HepG2 (cell line): ENCODE results near the gene PLIN4. TPM values are rescaled to one million over a fixed set of nuclear protein-coding genes. Genes with fewer than 3 reads are reported as not detected.

Experiments used
- AGO1 ChIP-seq: fragments of 200-400 bp; formaldehyde crosslinking; IDR thresholded peaks from 2 replicates; pipeline ENCODE4 v1.6.1; 2017; ENCODE audit warnings: mild to moderate bottlenecking, low read depth, low read length, moderate library complexity; ENCODE audit not compliant: poor library complexity, severe bottlenecking
- ARNTL ChIP-seq: sonication (generic); formaldehyde crosslinking; IDR thresholded peaks from 2 replicates; pipeline ENCODE4 v1.4.0; 2020; ENCODE audit warnings: mild to moderate bottlenecking, missing genetic modification reagents
- BCLAF1 ChIP-seq: fragments of 450-650 bp; IDR thresholded peaks from 2 replicates; pipeline ENCODE4 v1.6.1; 2017; ENCODE audit warnings: mild to moderate bottlenecking
- CEBPB ChIP-seq: IDR thresholded peaks from 2 replicates; pipeline ENCODE4 v1.6.1; 2011; ENCODE audit warnings: low read depth, low read length, improper control_type of control experiment, borderline replicate concordance
- CREM ChIP-seq, 2 experiments: sonication (generic) in 1 of 2; formaldehyde crosslinking in 1 of 2; IDR thresholded peaks; 2 replicates each; pipeline versions ENCODE4 v1.4.0 to v1.6.1; 2016 to 2020; ENCODE audit warnings: antibody characterized with exemption in 1 of 2, mild to moderate bottlenecking in 1 of 2, missing genetic modification reagents in 1 of 2
- CTCF ChIP-seq: sonication (generic); formaldehyde crosslinking; IDR thresholded peaks from 2 replicates; pipeline ENCODE4 v1.5.0; 2020; ENCODE audit warnings: mild to moderate bottlenecking, missing genetic modification reagents, moderate library complexity
- DNMT3B ChIP-seq: conservative IDR thresholded peaks from 2 replicates; pipeline ENCODE4 v1.6.1; 2016; ENCODE audit warnings: missing biosample characterization, control low read depth
- ELF1 ChIP-seq: sonication (generic); formaldehyde crosslinking; IDR thresholded peaks from 2 replicates; pipeline ENCODE4 v1.4.0; 2020; ENCODE audit warnings: missing genetic modification reagents
- FOXO1 ChIP-seq: sonication (generic); formaldehyde crosslinking; IDR thresholded peaks from 2 replicates; pipeline ENCODE4 v1.4.0; 2020; ENCODE audit warnings: missing genetic modification reagents
- GABPB1 ChIP-seq: IDR thresholded peaks from 2 replicates; pipeline ENCODE4 v1.6.1; 2016; ENCODE audit warnings: mild to moderate bottlenecking, missing genetic modification reagents, moderate library complexity, missing compliant biosample characterization
- HNRNPLL ChIP-seq: fragments of 200-400 bp; formaldehyde crosslinking; IDR thresholded peaks from 2 replicates; pipeline ENCODE4 v1.6.1; 2017; ENCODE audit warnings: mild to moderate bottlenecking, low read depth, low read length; ENCODE audit not compliant: poor library complexity, severe bottlenecking
- HOXD1 ChIP-seq: sonication (generic); formaldehyde crosslinking; IDR thresholded peaks from 2 replicates; pipeline ENCODE4 v1.5.0; 2020; ENCODE audit warnings: missing genetic modification reagents
- NFIB ChIP-seq: sonication (generic); formaldehyde crosslinking; IDR thresholded peaks from 2 replicates; pipeline ENCODE4 v1.9.0; 2021; ENCODE audit warnings: missing genetic modification reagents, mild to moderate bottlenecking, borderline replicate concordance
- REPIN1 ChIP-seq: sonication (generic); formaldehyde crosslinking; IDR thresholded peaks from 2 replicates; pipeline ENCODE4 v1.8.0; 2022; ENCODE audit warnings: missing genetic modification reagents, low read depth, mild to moderate bottlenecking, borderline replicate concordance
- SP140L ChIP-seq: sonication (generic); formaldehyde crosslinking; IDR thresholded peaks from 2 replicates; pipeline ENCODE4 v1.4.0; 2020; ENCODE audit warnings: missing genetic modification reagents, borderline replicate concordance
- TAF1 ChIP-seq: sonication (generic); formaldehyde crosslinking; IDR thresholded peaks from 2 replicates; pipeline ENCODE4 v1.4.0; 2020; ENCODE audit warnings: missing genetic modification reagents
- TFDP1 ChIP-seq: IDR thresholded peaks from 2 replicates; pipeline ENCODE4 v1.6.1; 2016; ENCODE audit warnings: missing compliant biosample characterization, missing genetic modification reagents, borderline replicate concordance
- ZBTB49 ChIP-seq: sonication (generic); formaldehyde crosslinking; IDR thresholded peaks from 2 replicates; pipeline ENCODE4 v1.4.0; 2020; ENCODE audit warnings: missing genetic modification reagents, borderline replicate concordance
- ZFP36L2 ChIP-seq: sonication (generic); formaldehyde crosslinking; IDR thresholded peaks from 2 replicates; pipeline ENCODE4 v1.4.0; 2020; ENCODE audit warnings: missing genetic modification reagents
- ZKSCAN1 ChIP-seq: fragments of 150-350 bp; IDR thresholded peaks from 2 replicates; pipeline ENCODE4 v1.6.1; 2014; ENCODE audit warnings: low read length
- polyA plus RNA-seq, 8 experiments: library from polyadenylated mRNA; depleted of rRNA in 3 of 8; stranded (reverse) in 7 of 8; unstranded in 1 of 8; fragments of >200 nt; fragmentation: Illumina TruSeq in 4 of 8; extraction: Trizol in 4 of 8; gene quantifications; 2 replicates each; pipeline versions ENCODE4 v1.2.1 to v1.2.3, GENCODE V29; 2011 to 2016; ENCODE audit warnings: low read depth in 4 of 8, missing spikeins in 1 of 8, mixed read lengths in 1 of 8; ENCODE audit not compliant: insufficient read depth in 1 of 8
- total RNA-seq, 5 experiments: library from RNA; depleted of rRNA; stranded (reverse); fragments of >200 nt; fragmentation: Illumina TruSeq; extraction: Trizol; gene quantifications; 2 replicates each; pipeline ENCODE4 v1.2.3, GENCODE V29; 2016; ENCODE audit warnings: low read depth in 1 of 5

PLIN4 gene
- total and polyA plus RNA-seq, 2 of the 13 experiments (the other 11 are each of a cell fraction or from before 2014, with no cell fraction given), result 1.1 to 1.3 TPM

- TF ChIP-seq HOXD1 (CRISPR knock-in tag), result no peak
- TF ChIP-seq ZFP36L2 (CRISPR knock-in tag), result no peak
- no peak for TF ChIP-seq NFIB (CRISPR knock-in tag)
- no peak for TF ChIP-seq DNMT3B (CRISPR knock-in tag)
- no peak for TF ChIP-seq ZKSCAN1
- TF ChIP-seq HNRNPLL, result no peak
- no peak for TF ChIP-seq AGO1
- no peak for TF ChIP-seq ARNTL
- TF ChIP-seq CTCF (CRISPR knock-in tag), result peak; percentile 16; the same call in 1 of the 2 replicates
- no peak for TF ChIP-seq CREM (IDR thresholded peaks at IDR 0.05)
- no peak for TF ChIP-seq CREM (CRISPR knock-in tag; IDR thresholded peaks at IDR 0.05)
- TF ChIP-seq FOXO1 (CRISPR knock-in tag), result peak; percentile 47; the same call in 1 of the 2 replicates
- no peak for TF ChIP-seq BCLAF1
- TF ChIP-seq GABPB1 (CRISPR knock-in tag), result peak; percentile 36; the same call in 1 of the 2 replicates
- TF ChIP-seq ZBTB49 (CRISPR knock-in tag), result no peak
- no peak for TF ChIP-seq REPIN1 (CRISPR knock-in tag)
- no peak for TF ChIP-seq SP140L (CRISPR knock-in tag)
- TF ChIP-seq TFDP1, result 0 out of 2 replicates have a peak, but pooled peaks have one; percentile 30
- TF ChIP-seq CEBPB, result peak; percentile 76
- TF ChIP-seq TAF1 (CRISPR knock-in tag), result no peak
- TF ChIP-seq ELF1 (CRISPR knock-in tag), result 0 out of 2 replicates have a peak, but pooled peaks have one; percentile 35
Observed at GRCh38 chr19:4521170-4521887, 3.0 kb upstream of the PLIN4 start (continued).
